Nucleus accumbens (tissue), 56 donors: ENCODE data around the gene ZNF628.
"Not testable (repeated sequence)": the region's sequence is repeated elsewhere in the genome, so short reads cannot be mapped to it uniquely, and the experiment has no call there.

Experiments used
- DNase-seq, 56 donors: peaks; one replicate each; lab custom pipeline; 2025; lab: John Stamatoyannopoulos, UW

ZNF628 gene

DNA sequence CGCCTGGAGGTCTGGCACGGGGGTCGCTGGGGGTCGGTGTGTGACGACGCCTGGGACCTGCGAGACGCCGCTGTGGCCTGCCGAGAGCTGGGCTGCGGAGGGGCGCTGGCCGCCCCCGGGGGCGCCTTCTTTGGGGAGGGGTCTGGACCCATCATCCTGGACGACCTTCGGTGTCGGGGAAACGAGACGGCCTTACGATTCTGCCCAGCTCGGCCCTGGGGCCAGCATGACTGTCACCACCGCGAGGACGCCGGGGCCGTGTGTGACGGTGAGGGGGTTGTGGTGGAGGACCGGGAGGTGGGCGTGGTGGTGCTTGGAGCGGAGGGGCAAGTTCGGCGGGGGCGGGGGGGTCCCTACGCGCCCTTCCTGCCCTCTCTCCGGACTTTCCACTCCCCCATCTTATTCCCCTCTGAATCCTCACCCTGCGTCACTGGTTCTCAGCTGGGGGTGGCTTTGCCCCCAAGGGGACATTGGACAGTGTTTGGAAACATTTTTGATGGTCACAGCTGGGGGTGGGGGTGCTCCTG lies 17.3 kb downstream of the ZNF628 start:
- no peak for DNase-seq

DNA sequence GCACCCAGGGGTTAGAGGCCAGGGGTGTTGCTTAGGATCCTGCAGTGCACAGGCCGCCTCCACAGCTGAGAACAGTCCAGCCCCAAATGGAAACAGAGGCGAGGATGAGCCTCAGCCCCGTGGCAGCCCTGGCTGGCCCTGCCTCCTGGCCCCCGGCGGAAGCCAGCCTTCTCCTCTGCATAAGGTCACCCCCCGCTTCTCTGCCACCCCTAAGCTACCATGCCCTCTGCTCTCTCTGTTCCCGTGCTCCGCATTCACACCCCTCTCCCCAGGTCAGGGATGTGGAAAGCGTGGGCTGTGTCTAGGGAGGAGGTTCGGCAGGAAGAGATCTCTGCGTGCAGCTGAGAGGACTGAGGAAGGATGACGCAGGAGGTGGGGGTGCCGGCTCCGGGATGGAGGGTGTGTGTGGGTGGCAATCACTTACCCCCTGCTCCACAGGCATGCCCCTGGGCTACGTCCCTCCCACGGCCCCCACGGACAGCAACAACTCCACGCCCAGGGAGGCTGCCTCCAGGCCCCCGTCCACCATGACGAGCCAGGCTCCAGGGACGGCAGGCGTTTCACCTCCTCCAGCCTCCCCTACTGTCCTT lies 17.9 kb downstream of the ZNF628 start:
- peak in 15 of 56 donors; percentile 12 to 58 (median 28) for DNase-seq

DNA sequence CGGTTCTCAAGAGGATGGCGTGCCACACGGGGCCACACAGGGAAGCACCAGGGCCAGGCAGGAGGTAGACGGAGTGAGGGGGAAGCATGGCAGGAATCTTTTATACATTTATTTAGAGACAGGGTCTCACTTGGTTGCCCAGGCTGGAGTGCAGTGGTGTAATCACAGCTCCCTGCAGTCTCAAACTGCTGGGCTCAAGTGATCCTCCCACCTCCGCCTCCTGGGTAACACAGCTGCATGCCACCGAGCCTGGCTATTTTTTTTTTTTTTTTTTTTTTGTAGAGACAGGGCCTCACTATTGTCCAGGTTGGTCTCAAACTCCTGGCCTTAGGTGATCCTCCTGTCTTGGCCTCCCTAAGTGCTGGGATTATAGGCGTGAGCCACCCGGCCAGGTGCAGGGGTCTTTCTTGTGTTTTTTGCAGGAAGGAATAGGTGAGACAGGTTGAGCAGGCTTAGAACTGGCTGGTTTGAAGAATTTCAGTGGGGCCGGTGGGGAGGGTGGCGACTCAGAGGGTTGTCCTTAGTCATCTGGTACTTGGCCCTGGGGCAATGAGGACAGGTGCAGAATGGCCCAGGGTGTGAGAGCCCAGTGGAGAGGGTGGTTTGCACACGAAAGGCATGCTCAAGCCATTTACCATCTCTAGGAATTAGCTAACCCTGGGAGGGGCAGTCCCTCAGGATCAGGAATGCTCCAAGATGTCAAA lies 19.4 kb downstream of the ZNF628 start:
- no peak for DNase-seq

DNA sequence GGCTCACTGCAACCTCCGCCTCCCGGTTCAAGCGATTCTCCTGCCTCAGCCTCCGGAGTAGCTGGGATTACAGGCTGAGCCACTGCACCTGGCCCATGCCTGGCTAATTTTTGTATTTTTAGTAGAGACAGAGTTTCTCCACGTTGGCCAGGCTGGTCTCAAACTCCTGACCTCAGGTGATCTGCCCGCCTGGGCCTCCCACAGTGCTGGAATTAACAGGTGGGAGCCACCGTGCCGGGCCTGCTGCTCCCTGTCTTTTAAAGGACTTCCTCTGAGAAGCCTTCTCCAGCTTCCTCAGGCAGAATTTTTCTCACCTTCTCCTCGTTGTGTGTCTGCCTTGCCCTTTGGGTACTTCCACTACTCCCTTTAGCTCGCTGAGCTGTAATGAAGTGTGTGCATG lies 20.4 kb downstream of the ZNF628 start:
- DNase-seq: not testable (repeated sequence)

DNA sequence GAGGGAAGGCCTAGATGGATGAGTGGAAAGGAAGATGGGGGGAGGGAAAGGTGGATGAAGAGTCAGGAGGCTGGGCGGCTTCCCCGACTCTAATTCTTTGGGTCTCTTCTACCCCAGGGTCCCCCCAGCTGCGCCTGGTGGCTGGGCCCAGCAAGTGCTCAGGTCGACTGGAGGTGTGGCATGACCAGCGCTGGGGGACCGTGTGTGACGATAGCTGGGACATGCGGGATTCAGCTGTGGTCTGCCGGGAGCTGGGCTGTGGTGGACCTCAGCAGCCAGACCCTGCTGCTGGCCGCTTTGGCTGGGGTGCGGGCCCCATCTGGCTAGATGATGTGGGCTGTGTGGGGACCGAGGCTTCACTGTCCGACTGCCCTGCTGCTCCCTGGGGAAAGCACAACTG lies 21.3 kb downstream of the ZNF628 start:
- DNase-seq: no peak

DNA sequence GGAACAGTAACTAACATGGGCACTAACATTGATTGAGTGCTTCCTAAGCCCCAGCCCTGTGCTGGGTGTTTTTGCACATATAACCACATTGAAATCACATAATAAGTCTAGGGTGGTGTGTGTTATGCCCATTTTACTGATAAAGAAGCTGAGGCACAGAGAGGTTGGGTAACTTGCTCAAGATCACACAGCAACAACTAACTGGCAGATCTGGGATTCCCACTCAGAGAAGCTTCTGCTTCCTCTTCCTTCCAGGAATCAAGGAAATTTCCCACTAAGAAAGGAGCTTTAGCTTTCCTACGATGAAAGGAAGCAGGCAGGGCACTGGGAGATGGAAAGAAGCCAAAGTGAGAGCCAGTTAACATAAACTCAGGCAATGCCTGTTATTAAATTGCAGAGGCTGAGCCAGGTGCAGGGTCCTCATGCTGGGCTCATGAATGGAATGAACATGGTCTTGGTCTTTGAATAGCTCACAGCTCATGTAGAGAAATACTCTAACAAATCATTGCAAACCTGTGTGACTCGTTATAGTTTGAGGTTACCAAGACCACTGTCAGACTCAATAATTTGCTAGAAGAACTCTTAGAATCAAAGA lies 21.9 kb downstream of the ZNF628 start:
- no peak for DNase-seq

DNA sequence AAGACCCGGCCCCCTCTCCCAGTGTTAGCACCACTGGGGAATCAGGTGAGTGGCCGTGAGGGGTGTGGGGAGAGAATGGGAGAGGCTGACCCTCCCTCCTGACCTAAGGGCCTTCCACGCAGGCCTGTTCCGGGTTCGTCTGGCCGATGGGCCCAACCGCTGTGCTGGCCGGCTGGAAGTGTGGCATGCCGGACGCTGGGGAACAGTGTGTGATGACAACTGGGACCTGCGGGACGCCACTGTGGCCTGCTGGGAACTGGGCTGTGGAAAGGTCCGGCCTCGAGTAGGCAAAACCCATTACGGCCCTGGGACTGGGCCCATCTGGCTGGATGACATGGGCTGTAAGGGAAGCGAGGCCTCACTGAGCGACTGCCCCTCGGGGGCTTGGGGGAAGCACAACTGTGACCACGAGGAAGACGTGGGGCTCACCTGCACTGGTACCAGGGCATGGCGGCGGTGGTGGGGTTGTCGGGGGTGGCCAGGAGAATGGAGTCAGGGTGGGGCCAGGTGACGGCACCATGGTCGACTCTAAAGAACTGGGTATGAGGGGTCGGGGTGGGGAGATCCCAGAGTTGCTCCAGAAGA lies 24.0 kb downstream of the ZNF628 start:
- DNase-seq: no peak

DNA sequence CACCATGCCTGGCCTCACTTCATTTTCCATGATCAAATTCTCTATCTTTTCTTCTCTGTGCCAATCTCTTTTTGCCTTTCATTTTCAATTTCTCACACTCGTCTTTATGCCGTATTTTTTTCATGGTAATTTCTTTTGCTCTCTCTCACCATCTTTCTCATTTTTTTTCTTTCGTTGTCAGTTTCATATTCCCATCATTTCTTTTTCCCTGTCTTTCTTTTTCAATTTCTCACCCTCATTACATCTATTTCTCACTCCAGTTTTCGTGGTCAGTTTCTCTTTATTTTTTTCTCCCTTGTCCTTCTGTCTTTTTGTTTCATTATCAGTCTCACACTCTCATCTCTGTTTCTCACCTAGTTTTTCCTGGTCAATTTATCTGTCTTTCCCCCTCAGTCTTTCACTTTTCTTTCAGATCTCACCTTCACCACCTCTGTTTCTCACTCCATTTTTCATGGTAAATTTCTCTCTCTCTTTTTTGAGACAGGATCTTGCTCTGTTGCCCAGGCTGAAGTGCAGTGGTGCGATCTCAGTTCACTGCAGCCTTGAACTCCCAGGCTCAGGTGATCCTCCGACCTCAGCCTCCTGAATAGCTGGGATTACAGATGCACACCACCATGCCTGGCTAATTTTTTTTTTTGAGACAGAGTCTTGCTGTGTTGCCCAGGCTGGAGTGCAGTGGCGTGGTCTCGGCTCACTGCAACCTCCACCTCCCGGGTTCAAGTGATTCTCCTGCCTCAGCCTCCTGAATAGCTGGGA lies 26.0 kb downstream of the ZNF628 start:
- no peak for DNase-seq

DNA sequence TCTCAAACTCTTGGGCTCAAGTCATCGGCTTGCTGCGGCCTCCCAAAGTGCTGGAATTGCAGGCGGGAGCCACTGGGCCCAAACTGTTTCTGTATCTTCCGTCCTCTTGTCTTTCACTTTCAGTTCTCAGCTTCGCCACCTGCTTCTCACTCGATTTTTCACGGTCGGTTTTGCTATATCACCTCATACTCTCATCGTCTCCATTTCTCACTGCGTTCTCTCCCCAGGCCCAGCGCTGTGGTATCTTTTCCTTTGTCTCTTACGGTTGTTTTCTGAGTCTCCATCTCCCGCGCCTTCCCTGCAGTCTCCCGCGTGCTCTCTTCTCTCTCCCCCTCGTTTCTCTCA lies 26.7 kb downstream of the ZNF628 start:
- DNase-seq: no peak

DNA sequence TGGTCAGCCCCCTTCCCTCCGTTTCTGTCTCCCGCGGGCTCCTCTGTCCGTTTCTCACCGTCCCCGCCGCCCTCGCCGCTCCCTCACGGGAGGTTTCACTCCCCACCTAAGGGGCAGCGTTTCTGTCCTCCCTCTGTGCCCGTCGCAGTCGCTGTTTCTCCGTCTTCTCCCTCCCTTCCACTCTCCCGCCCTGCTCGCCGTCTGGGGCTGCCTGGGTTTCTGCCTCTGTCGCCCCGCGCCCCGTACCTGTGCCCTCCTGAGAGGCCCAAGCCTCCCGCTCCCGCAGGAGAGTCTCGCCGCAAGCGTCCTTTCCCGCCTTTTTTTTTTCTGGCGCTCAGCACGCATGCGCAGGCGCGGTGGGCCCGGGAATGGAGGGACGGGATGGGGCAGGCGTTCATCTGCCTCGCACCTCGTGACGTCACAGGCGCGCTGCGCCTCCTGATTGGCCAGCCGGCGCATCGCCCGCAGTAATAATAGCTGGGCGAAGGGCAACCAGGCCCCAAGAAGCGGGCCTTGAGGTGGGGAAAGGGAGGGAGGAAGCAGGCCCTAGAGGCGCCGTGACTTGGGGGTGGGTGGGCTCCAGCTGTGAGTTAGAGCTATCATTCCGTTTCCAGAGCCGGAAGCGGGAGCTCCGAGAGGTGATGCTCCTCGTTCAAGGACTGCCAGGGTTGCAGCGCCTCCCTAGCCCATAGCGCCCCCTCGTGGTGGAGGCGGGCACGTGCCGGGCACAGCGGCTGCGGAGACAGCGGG lies 27.3 kb downstream of the ZNF628 start:
- DNase-seq: peak in 55 of 56 donors; percentile 51 to 99 (median 93)

DNA sequence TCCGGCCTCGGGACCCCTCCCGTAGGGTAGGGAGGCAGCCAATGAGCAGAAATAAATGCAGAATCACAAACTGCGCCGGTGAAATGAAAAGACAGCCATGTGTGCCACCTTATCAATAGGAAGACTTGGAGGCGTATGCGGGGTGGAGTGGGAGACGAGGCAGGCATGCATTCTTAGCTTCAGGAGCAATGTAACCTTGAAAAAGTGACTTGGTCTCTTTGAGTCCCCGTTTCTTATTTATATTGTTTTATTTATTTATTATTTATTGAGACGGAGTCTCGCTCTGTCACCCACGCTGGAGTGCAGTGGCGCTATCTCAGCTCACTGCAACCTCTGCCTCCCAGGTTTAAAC lies 27.8 kb downstream of the ZNF628 start:
- no peak for DNase-seq

DNA sequence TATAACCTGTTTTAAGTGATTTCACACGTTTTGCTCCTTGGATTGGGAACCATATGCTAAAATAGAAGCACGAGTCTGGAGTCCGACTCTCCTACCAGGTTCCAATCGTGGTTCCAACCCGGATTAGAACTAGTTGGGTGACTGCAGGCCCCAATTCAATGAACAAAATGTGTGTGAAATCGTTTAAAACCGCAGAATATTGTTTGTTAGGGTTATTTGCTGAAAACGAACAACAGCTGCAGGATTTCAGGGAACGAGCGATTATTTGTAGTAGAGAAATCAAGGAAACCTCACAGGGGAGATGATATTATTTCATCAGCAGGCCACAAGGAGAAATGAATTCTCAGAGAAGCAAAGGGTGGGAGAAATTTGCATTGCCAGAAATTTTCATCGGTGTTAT lies 28.6 kb downstream of the ZNF628 start:
- no peak for DNase-seq

DNA sequence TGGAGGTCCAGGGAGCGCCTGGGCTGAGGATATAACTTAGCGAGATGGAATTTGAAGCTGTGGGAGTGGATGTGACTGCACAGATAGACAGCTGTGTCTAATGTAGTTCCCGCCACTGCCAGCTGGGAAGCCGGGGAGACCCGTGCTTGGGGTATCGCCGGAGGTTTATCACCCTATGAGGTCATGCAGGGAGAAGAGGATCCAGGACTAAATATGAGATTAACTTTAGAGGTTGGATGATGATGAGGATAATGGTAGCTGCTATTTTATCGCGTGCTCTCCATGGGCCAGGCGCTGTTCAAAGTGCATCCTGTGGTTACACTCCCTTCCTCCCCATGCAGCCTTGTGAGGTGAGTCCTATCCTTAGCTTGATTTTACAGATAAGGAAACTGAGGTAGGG lies 31.7 kb downstream of the ZNF628 start:
- no peak for DNase-seq

DNA sequence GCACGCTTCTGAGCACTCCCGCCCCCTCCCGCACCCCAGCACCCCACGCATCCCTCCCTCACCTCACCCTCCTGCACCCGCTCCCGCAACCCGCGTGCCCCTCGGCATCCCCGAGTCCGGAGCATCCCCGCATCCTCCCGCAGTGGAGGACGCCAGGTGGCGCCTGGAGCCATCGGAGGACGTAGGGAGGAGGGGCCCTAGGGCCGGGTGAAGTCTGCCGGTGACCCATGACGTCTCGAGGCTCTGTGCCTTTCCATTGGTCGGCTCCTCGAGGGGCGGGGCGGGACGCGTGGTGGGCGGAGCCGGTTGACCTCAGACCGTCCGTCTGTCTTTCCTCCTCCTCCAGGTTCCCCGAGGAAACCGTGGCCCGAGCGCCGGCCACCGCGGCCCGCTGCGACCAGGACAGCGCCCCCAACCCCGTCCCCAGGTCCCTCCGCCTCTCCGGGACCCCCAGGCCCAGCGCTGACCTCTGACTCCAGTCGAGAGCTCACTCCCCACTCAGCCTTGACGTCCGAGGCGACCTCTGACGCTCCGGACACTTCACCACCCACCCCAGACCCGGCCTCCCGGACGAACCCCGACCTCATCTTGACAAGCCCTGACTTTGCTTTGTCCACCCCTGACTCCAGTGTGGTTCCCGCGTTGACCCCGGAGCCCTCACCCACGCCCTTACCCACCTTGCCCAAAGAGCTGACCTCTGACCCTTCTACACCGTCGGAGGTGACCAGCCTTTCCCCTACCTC lies 40.6 kb downstream of the ZNF628 start:
- DNase-seq: peak; percentile 50 to 97 (median 89)

DNA sequence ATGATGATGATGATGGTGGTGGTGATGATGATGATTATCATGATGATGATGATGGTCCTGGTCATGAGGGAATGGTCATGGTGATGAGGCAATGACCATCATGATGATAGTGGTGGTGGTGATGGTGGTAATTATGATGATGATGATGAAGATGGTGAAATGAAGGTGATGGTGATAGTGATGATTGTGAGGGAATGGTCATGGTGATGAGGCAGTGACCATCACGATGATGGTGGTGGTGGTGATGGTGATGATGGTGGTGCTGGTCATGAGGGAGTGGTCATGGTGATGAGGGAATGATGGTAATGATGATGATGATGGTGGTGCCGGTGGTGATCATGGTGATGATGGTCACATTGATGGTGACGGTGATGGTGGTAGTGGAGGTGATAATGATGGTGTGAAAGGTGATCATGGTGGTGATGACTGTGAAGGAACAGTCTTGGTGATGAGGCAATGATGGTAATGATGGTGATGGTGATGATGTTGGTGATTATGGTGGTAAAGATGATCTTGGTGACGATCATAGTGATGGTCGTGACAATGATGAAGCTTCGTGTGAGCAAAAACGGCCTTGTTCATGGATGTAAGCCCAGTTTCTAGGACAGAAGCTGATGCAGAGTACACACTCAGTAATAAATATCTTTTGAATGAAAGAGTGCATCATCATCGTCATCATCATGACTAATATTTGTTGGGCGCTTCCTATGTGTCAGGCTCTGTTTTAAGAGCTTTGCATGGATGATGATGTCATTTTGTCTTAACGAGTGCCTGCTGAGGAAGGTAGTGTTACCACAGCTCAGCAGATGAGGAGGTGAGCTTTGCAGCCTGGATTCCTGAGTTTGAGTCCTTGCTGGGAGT lies 43.3 kb downstream of the ZNF628 start:
- DNase-seq: no peak

DNA sequence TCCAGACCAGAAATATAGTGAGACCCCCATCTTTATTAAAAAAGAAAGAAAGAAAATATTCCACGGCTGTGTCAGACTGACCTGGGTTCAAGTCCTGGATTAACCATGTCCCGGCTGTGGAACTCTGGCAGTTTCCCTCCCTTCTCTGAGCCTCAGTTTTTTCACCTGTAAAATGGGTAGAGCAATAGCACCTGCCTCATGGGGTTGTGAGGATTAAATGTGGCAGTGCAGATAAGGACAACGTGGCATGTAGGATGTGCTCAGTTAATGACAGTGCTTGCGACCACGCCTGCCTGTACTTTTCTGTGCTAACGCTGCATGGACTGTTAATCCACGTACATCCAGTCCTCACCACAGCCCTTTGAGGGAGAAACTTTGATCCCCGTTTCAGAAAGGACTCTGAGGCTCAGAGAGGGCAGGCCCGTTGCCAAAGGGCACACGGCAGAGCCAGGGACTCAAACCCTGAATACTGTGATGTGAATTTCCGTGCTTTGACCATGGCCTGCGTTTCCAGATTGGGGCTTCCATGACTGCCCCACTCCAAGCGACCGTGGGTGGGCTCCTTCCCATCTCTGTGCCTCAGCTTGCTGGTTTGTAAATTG lies 44.4 kb downstream of the ZNF628 start:
- DNase-seq: no peak

DNA sequence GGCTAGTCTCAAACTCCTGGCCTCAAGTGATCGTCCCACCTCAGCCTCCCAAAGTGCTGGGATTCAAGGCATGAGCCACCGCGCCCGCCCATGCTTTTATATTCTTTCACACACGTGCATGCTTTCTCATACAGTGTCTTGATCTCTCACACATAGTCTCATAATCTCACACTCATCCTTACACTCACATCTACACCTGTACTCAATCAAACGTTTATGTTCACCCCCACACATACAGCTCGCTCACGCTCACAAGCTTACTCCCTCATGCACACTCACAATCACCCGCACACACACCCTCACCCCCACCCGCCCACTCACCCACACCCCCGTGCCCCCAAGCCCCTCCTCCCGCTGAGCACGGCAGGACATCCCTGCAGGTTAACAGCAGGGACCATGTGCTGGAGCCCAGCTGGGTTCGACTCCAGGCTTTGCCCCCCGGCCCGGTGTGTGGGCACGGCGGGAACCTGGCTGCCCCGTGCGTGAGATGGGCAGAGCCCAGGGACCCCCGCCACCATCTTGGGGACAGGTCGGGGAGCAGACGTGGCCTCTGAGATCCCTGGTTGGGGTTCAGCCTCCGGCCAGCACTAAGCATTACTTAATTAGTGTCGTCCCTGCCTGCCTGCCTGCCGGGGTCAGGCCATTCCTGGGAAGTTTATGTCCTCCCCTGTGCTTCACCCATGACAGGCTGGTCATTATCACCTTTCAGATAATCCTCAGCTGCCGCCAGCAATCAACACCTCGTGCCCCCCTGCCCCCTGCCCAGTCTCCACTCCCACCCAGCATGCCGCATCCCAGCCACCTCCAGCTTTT lies 49.1 kb downstream of the ZNF628 start:
- no peak for DNase-seq
